ENCODE measurements around the gene NUDT12.
A peak's percentile ranks its signal among the peaks of the same experiment; 100 is the strongest.

NUDT12 gene

GRCh38 chr5:103539376-103540330 is 22.9 kb downstream of the NUDT12 start:
- DNase-seq, result no peak

DNA sequence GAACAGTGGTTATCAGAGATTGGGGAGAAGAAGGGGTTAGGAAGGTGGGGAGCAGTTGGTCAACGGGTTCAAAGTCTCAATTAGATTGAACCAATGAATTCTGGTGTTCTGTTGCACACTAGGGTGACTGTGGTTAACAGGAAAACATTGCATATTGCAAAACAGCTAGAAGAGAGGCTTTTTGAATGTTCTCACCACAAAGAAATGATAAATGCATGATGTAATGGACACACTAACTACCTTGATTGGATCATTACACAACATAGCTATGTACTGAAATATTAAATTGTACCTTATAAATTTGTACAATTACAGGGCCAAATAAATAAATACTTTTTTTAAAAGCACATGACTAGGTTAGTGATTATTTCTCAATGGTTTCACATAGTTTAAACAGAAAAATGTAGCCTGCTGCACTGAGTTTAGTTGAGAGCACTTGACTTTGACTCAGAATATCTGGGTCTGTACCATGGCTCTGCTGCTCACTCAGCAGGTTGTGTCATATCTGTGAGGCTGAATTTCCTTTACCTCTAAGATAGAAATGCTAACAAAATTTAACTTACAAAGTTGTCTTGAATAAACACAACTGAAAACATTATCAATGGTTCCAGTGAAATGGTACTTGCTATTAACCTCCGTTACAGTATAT is 30.4 kb downstream of the NUDT12 start:
- peak; percentile 64 for DNase-seq

DNA sequence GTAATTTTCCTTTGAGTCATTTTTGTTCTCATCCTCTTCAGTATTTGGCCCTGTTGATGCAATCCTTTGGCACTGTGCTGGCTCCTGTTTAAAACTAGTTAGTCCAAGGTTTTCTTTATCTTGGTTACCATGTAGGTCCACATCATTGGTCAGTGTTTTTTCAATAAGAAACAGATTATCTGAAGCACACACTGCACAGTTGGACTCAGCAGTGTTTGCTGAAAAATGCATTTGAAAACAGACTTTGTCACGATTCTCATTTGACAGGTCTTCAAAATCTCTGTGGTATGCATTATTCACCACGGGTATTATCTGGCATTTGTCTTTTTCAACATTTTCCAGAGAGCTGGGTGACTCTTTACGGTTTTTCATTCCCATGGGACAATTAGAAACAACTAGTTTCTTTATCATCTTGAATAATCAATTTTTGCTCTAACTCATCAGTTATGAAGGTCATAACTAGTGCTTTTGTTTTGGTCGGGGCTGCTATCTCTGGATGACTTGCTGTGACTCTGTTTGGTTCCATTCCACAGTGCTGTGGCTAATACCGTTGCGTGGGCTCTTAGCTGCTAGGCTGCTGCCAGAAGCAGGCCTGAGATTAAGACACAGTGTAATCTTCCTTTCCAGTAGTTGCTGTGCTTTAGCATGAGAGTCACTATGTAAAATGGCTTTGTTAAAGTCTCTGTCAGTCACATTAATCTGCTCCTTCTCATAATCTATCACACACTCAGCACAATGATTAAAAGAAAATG is 36.2 kb downstream of the NUDT12 start:
- peak; percentile 68 for DNase-seq

DNA sequence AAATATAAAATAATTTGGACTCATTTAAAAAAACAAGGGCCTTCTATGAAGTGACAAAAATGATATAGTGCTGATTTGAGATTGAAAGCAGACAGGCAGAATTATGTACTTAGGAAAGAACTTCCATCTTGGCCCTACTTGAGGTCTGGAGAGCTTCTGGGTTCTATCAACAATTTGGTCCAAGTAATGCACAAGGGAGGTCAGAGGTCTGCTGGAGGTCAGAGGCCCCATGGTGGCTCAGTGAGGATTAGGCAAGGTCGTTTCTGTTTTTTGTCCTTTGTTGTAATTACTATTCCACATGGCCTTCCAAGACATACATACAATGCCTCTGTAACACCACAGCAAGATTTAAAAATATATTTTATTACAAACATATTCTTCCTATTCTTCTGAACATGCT is 37.2 kb downstream of the NUDT12 start:
- DNase-seq, result no peak

DNA sequence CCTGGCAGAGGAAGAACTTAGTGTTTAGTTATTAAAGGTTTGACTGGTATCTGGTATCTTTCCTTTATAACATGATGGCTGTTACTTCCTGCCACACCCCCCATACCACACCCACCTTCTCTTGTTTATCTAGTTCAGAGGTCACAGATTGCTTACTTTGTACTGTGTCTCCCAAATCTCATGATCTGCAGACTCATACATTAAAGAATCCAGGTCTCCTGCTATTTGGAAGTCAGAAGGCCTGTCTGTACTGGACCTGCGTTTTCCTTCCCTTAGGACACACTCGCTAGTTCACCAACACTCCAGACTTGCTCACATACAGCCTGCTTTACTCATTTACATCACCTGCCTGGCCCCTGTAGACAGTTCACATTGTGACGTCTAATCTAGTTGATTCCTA is 39.3 kb downstream of the NUDT12 start:
- DNase-seq, result peak; percentile 31

GRCh38 chr5:103522586-103522985 is 40.0 kb downstream of the NUDT12 start:
- no peak for DNase-seq

DNA sequence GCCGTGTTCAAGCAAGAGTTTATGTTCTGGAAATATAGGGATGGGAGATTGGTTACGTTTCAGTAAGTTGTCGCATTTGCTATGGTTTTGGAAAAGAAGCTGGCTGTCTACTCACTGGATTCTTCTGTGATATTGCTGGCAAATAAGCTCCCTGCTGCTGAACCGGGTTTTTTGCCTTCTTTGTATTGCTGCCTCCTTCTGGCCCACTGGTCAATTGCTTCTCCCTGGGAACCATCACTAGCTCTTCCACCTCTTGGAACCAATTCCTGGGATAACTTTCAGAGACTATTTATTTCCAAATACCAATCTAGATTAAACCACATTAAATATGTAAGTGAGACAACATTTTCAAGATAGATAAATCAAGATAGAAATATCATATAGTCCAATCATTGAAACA is 43.0 kb downstream of the NUDT12 start:
- no peak for DNase-seq

DNA sequence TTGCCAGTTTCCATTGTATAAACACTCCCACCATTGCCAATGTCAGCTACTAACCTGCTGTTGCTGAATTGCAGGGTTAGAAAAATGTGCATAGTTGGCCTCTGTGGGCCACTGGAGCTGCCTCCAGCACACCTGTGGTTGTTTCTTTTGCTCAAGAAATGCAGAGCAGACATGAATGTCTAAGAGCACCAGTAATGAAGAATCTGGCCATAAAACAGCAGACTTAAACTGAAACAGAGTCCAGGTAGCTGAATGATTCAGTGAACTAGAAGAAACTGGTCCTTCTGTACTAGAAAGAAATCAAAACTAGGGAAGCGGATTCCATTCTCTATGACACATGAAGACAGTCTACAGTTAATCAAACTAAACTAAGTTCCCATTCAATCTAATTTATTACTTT is 48.2 kb downstream of the NUDT12 start:
- DNase-seq, result no peak

GRCh38 chr5:103513701-103514100 is 48.9 kb downstream of the NUDT12 start:
- DNase-seq, result no peak

- DNase-seq, result no peak
Observed at GRCh38 chr5:103512500-103512899, 50.1 kb downstream of the NUDT12 start.

GRCh38 chr5:103511554-103511885 is 51.1 kb downstream of the NUDT12 start:
- DNase-seq, result no peak

GRCh38 chr5:103510851-103511553 is 51.6 kb downstream of the NUDT12 start:
- DNase-seq, result no peak

GRCh38 chr5:103505581-103506305 is 56.8 kb downstream of the NUDT12 start:
- DNase-seq, result peak; percentile 73

DNA sequence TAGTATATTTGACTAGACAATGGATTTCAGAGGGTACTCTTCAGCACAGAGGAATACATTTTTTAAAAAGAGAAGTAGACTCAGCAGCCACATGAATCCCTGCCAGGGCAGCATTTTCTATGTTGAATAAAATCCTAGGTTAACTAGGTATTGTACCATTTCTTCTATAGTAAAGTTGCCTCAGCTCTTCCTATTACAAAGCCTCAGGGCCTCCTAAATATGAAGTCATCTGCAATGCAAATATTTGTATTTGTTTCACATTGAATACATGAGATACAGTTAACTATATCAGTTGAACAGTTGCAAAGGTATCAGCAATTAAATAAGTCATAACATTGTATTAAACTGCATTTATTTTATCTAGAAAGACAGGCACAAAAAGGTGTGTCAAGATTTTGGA is 59.5 kb downstream of the NUDT12 start:
- DNase-seq, result no peak

GRCh38 chr5:103502662-103503061 is 59.9 kb downstream of the NUDT12 start:
- no peak for DNase-seq

All from NCI-H226 (cell line).